Cardiac septum (tissue), 1 donor: ENCODE measurements around the gene GNA12. TPM values are rescaled to one million over a fixed set of nuclear protein-coding genes. Genes with fewer than 3 reads are reported as not detected.
"Not testable (repeated sequence)": the region's sequence is repeated elsewhere in the genome, so short reads cannot be mapped to it uniquely, and the experiment has no call there.

Experiments
- DNase-seq: peaks from one replicate; pipeline ENCODE4 v3.0.0-alpha.2; 2020; ENCODE audit warnings: low spot score
- intact Hi-C: fragments of 100-400 bp; cut with DNase I; formaldehyde crosslinking; loops from one replicate; pipeline ENCODE4 v1.14.0; 2022
- total RNA-seq: library from RNA; stranded (reverse); fragmentation: NEBNext Ultra II Directional; extraction: Animal tissue kit (Norgen Biotek cat#: 25700); gene quantifications from one replicate; pipeline ENCODE4 v1.2.1, GENCODE V29; 2021
- donor health status: DM: no; HTN: no; CAD: no.

GNA12 gene
- total RNA-seq, 1 donor from 2014 or later: 33.7 TPM

GRCh38 chr7:2869981-2870380 is 25.9 kb upstream of the GNA12 start:
- intact Hi-C loops: loop anchor here (10.0 kb wide), 2 partner anchors 285 to 1025 kb away; no protein-coding TSS in a partner anchor
- no peak for DNase-seq

GRCh38 chr7:2866601-2867000 is 22.5 kb upstream of the GNA12 start:
- DNase-seq: no peak
- intact Hi-C loops: loop anchor here (10.0 kb wide), 2 partner anchors 288 to 1028 kb away; no protein-coding TSS in a partner anchor

GRCh38 chr7:2864999-2865670 is 21.0 kb upstream of the GNA12 start:
- intact Hi-C loops: loop anchor here (10.0 kb wide), 2 partner anchors 290 to 1030 kb away; no protein-coding TSS in a partner anchor
- no peak for DNase-seq

GRCh38 chr7:2864204-2864985 is 20.3 kb upstream of the GNA12 start:
- intact Hi-C loops: loop anchor here (10.0 kb wide), 2 partner anchors 290 to 1030 kb away; no protein-coding TSS in a partner anchor
- no peak for DNase-seq

- DNase-seq: peak; percentile 86
- intact Hi-C loops: loop anchor here (10.0 kb wide), 2 partner anchors 291 to 1031 kb away; no protein-coding TSS in a partner anchor
Measured at GRCh38 chr7:2863461-2864066, 19.5 kb upstream of the GNA12 start.

GRCh38 chr7:2862831-2863361 is 18.8 kb upstream of the GNA12 start:
- DNase-seq: no peak
- intact Hi-C loops: loop anchor here (10.0 kb wide), 2 partner anchors 292 to 1032 kb away; no protein-coding TSS in a partner anchor

GRCh38 chr7:2861509-2861908 is 17.4 kb upstream of the GNA12 start:
- intact Hi-C loops: loop anchor here (10.0 kb wide), 2 partner anchors 293 to 1033 kb away; no protein-coding TSS in a partner anchor
- DNase-seq: no peak

- intact Hi-C loops: loop anchor here (10.0 kb wide), 2 partner anchors 294 to 1034 kb away; no protein-coding TSS in a partner anchor
- DNase-seq: no peak
Measured at GRCh38 chr7:2860627-2861133, 16.6 kb upstream of the GNA12 start.

- intact Hi-C loops: loop anchor here (10.0 kb wide), 2 partner anchors 295 to 1035 kb away; no protein-coding TSS in a partner anchor
- DNase-seq: no peak
Measured at GRCh38 chr7:2859952-2860351, 15.8 kb upstream of the GNA12 start.

- no peak for DNase-seq
Measured at GRCh38 chr7:2858621-2859020, 14.5 kb upstream of the GNA12 start.

GRCh38 chr7:2856388-2857169 is 12.5 kb upstream of the GNA12 start:
- intact Hi-C loops: no loop called here
- no peak for DNase-seq

More at GRCh38 chr7:2858621-2859020, 14.5 kb upstream of the GNA12 start:
- intact Hi-C loops: no loop called here

- intact Hi-C loops: no loop called here
- no peak for DNase-seq
Measured at GRCh38 chr7:2855386-2855785, 11.3 kb upstream of the GNA12 start.

- intact Hi-C loops, DNase-seq: not testable (repeated sequence)
Measured at GRCh38 chr7:2853552-2853951, 9.4 kb upstream of the GNA12 start.

GRCh38 chr7:2853147-2853546 is 9.0 kb upstream of the GNA12 start:
- intact Hi-C loops: no loop called here
- no peak for DNase-seq

- peak; percentile 19 for DNase-seq
- intact Hi-C loops: no loop called here
Measured at GRCh38 chr7:2851497-2851896, 7.4 kb upstream of the GNA12 start.

- intact Hi-C loops: no loop called here
- DNase-seq: peak; percentile 12
Measured at GRCh38 chr7:2849941-2850766, 6.0 kb upstream of the GNA12 start.

- peak; percentile 55 for DNase-seq
- intact Hi-C loops: loop anchor here (2.0 kb wide), 1 partner anchor 80 kb away; no protein-coding TSS in a partner anchor
Measured at GRCh38 chr7:2845034-2845592, 1.0 kb upstream of the GNA12 start.
